Left renal cortex interstitium (tissue), 4 donors: Measurements from ENCODE around the gene TAF11L13. TPM values are rescaled to one million over a fixed set of nuclear protein-coding genes. Genes with fewer than 3 reads are reported as not detected.

Experiments
- DNase-seq, 4 donors: peaks; one replicate each; pipeline ENCODE4 v3.0.0-alpha.2; 2013; ENCODE audit warnings: low read depth in 4 of 4, low spot score in 2 of 4, missing footprints in 1 of 4
- polyA plus RNA-seq, 4 donors: library from polyadenylated mRNA; unstranded; fragments of 120-200 nt; gene quantifications; one replicate each; pipeline ENCODE4 v1.2.1, GENCODE V29; 2013; ENCODE audit not compliant: insufficient read length in 4 of 4

The TAF11L13 gene
- polyA plus RNA-seq, 4 donors = not detected

DNA sequence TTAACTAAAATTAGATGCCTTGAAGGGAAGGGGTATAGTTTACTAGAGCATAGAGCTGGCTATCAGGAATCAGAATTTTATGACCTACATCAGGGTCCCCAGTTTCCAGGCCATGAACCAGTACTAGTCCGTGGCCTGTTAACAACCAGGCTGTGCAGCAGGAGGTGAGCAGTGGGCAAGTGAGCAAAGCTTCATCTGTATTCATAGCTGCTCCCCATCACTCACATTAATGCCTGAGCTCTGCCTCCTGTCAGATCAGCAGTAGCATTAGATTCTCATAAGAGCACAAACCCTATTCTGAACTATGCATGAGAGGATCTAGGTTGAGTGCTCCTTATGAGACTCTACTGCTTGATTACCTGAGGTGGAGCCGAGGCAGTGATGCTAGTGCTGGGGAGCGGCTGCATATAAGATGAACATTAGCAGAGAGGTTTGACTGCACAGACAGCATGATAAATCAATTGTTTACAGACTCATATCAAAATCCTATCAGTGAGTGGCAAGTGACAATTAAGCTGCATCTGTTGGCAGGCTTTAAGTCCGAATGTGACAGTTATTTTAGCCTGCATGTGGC lies 47.0 kb downstream of the TAF11L13 start:
- DNase-seq = no peak

DNA sequence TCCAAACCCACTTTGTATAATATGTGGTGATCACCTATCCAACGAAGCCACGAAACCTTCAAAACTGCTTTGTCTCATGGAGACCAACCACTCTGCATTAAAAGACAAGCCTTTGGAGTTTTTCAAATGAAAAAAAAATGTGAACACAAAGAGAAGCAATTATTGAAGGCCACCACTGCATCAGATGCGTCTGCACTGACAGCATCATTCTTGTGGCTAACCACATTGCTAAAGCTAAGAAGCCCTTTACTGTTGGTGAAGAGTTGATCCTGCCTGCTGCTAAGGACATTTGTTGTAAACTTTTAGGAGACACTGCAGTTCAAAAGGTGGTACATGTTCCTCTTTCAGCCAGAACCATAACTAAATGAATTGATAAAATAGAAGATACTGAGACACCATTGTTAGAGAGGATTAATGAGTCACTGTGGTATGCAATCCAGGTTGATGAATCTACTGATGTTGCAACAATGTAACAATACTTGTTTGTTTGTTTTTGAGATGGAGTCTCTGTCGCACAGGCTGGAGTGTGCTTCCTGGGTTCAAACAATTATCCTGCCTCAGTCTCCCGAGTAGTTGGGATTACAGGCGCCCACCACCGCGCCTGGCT lies 47.8 kb downstream of the TAF11L13 start:
- DNase-seq = no peak

DNA sequence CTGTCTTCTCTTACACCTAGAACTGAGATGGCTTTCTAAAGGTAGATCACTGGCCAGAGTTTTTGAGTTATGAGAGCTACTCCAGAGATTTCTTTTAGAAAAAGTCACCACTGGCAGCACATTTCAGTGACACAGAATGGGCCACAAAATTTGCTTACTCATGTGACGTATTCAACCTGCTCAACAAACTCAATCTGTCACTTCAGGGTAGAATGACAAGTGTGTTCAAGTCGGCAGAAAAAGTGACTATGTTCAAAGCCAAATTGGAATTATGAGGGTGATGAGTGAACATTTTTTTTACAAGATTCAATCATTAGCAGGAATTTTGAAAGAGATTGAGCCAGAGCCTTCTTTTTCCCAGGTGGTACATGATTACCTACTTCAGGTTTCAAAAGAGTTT lies 48.8 kb downstream of the TAF11L13 start:
- no peak for DNase-seq

Other genes with a start within 250 kb of the TAF11L13 start
- not detected for gene TAF11L2, start 133.9 kb upstream of the TAF11L13 start, polyA plus RNA-seq
- not detected for gene TAF11L3, start 113.7 kb upstream of the TAF11L13 start, polyA plus RNA-seq
- gene TAF11L4, start 110.3 kb upstream of the TAF11L13 start, polyA plus RNA-seq = not detected
- not detected for gene TAF11L5, start 106.9 kb upstream of the TAF11L13 start, polyA plus RNA-seq
- not detected for gene TAF11L6, start 103.4 kb upstream of the TAF11L13 start, polyA plus RNA-seq
- gene TAF11L7, start 46.3 kb upstream of the TAF11L13 start, polyA plus RNA-seq = not detected
- gene TAF11L8, start 41.1 kb upstream of the TAF11L13 start, polyA plus RNA-seq = not detected
- gene TAF11L9, start 37.7 kb upstream of the TAF11L13 start, polyA plus RNA-seq = not detected
- gene TAF11L10, start 34.3 kb upstream of the TAF11L13 start, polyA plus RNA-seq = not detected
- gene TAF11L11, start 27.9 kb upstream of the TAF11L13 start, polyA plus RNA-seq = not detected
- not detected for gene TAF11L12, start 21.7 kb upstream of the TAF11L13 start, polyA plus RNA-seq
- gene TAF11L14, start 2.4 kb downstream of the TAF11L13 start, polyA plus RNA-seq = not detected